GM21515 (cell line): ENCODE measurements around the gene CKS1B.
"Not testable (repeated sequence)": the region's sequence is repeated elsewhere in the genome, so short reads cannot be mapped to it uniquely, and the experiment has no call there.

Experiments
- ATAC-seq: cut with Tn5 transposase; IDR thresholded peaks from one replicate; pipeline ENCODE4 v1.9.1; 2021; ENCODE audit not compliant: unreplicated experiment

CKS1B gene

GRCh38 chr1:154983776-154984466 is 9.4 kb downstream of the CKS1B start:
- no peak for ATAC-seq

- not testable (repeated sequence) for ATAC-seq
Observed at GRCh38 chr1:154986736-154987135, 12.3 kb downstream of the CKS1B start.

- ATAC-seq = no peak
Observed at GRCh38 chr1:154987326-154987725, 12.8 kb downstream of the CKS1B start.

- ATAC-seq = no peak
Observed at GRCh38 chr1:154988058-154988954, 13.8 kb downstream of the CKS1B start.

- ATAC-seq = no peak
Observed at GRCh38 chr1:154989195-154989860, 14.8 kb downstream of the CKS1B start.

GRCh38 chr1:154990276-154990675 is 15.8 kb downstream of the CKS1B start:
- no peak for ATAC-seq

- no peak for ATAC-seq
Observed at GRCh38 chr1:154992721-154993571, 18.5 kb downstream of the CKS1B start.

GRCh38 chr1:154993572-154994268 is 19.2 kb downstream of the CKS1B start, which contains the start of gene LENEP:
LENEP (plus strand) TSS chr1:154993586; CDS start chr1:154993608, 22 bp downstream.
- ATAC-seq = no peak

GRCh38 chr1:154994269-154994587 is 19.7 kb downstream of the CKS1B start:
- ATAC-seq = no peak

GRCh38 chr1:154994591-154994990 is 20.1 kb downstream of the CKS1B start:
- no peak for ATAC-seq

GRCh38 chr1:154995301-154995983 is 21.0 kb downstream of the CKS1B start:
- ATAC-seq = not testable (repeated sequence)

GRCh38 chr1:154996966-154997701 is 22.7 kb downstream of the CKS1B start:
- ATAC-seq = no peak

GRCh38 chr1:154998201-154998780 is 23.8 kb downstream of the CKS1B start:
- ATAC-seq = no peak

- ATAC-seq = no peak
Observed at GRCh38 chr1:154998818-154999570, 24.5 kb downstream of the CKS1B start.

- no peak for ATAC-seq
Observed at GRCh38 chr1:154999571-155000410, 25.3 kb downstream of the CKS1B start.

GRCh38 chr1:155000411-155000725 is 25.9 kb downstream of the CKS1B start:
- ATAC-seq = no peak
